Panc1 (cell line): ENCODE results near the gene RNF214. TPM values are rescaled to one million over a fixed set of nuclear protein-coding genes. Genes with fewer than 3 reads are reported as not detected.

Experiments
- ATAC-seq: fragments of 200-7000 bp; cut with Tn5 transposase; 2 replicates; pipeline ENCODE4 v1.9.1; 2020; ENCODE audit warnings: mild to moderate bottlenecking, moderate library complexity
- BruUV-seq: library from RNA; stranded (reverse); fragments of 400-500 nt; replicated peaks from 2 replicates; lab custom pipeline; 2021; lab: Mats Ljungman, UMichigan
- CTCF ChIA-PET: fragments of 300-600 bp; sonication (Branson Sonifier 250); formaldehyde crosslinking; loops from one replicate; lab custom pipeline; 2022; ENCODE audit warnings: antibody characterized with exemption; lab: Charles Lee
- POLR2A ChIA-PET: fragments of 300-600 bp; sonication (Branson Sonifier 250); formaldehyde crosslinking; loops from one replicate; lab custom pipeline; 2022; ENCODE audit warnings: antibody characterized with exemption; lab: Charles Lee
- DNase-seq: peaks from one replicate; pipeline ENCODE4 v3.0.0-alpha.2; 2010; ENCODE audit warnings: low read depth, low spot score
- H3K27ac ChIP-seq: 2 replicates; pipeline ENCODE4 v1.5.1; 2011; ENCODE audit warnings: mild to moderate bottlenecking, low read length, inconsistent platforms
- H3K27me3 ChIP-seq: fragments of 200-500 bp; sonication (Bioruptor generic); 2 replicates; pipeline ENCODE4 v1.6.0; 2014; ENCODE audit warnings: low read length, inconsistent platforms; ENCODE audit not compliant: control insufficient read depth, insufficient read depth
- H3K36me3 ChIP-seq: fragments of 200-500 bp; sonication (Bioruptor generic); 2 replicates; pipeline ENCODE4 v1.5.1; 2014; ENCODE audit warnings: inconsistent platforms, mild to moderate bottlenecking, low read length, moderate library complexity; ENCODE audit not compliant: control insufficient read depth, insufficient read depth
- H3K4me1 ChIP-seq: 2 replicates; pipeline ENCODE4 v1.5.1; 2011; ENCODE audit warnings: inconsistent platforms, mild to moderate bottlenecking, low read length, moderate library complexity; ENCODE audit not compliant: control insufficient read depth, insufficient read depth
- H3K4me3 ChIP-seq, 2 experiments: 2 replicates each; pipeline ENCODE4 v1.5.1; 2011 to 2012; ENCODE audit warnings: low read depth in 2 of 2, low read length in 2 of 2, mild to moderate bottlenecking in 2 of 2, inconsistent platforms in 1 of 2, moderate library complexity in 1 of 2
- H3K9me3 ChIP-seq: fragments of 200-500 bp; sonication (Bioruptor generic); 2 replicates; pipeline ENCODE4 v1.5.1; 2014; ENCODE audit warnings: low read depth, mild to moderate bottlenecking, inconsistent platforms, low read length, moderate library complexity; ENCODE audit not compliant: control insufficient read depth, insufficient read depth
- POLR2AphosphoS5 ChIP-seq: IDR thresholded peaks from 2 replicates; pipeline ENCODE4 v1.6.1; 2012; ENCODE audit warnings: mild to moderate bottlenecking, low read depth, low read length, moderate library complexity
- SIN3A ChIP-seq: IDR thresholded peaks from 2 replicates; pipeline ENCODE4 v1.6.1; 2012; ENCODE audit warnings: low read depth, mild to moderate bottlenecking, low read length, moderate library complexity, borderline replicate concordance; ENCODE audit not compliant: insufficient read depth
- TCF7L2 ChIP-seq: IDR thresholded peaks from 2 replicates; pipeline ENCODE4 v1.6.1; 2011; ENCODE audit warnings: mild to moderate bottlenecking, low read depth, low read length, inconsistent platforms
- in situ Hi-C: cut with HindIII; loops from 2 replicates; pipeline ENCODE4 v1.10.0; 2016; ENCODE audit warnings: low sequenced_read_pairs, low pct_unique_long_range_greater_than_20kb
- intact Hi-C: fragments of 100-400 bp; cut with micrococcal nuclease; formaldehyde crosslinking; loops from one replicate; pipeline ENCODE4 v1.10.0; 2022; ENCODE audit not compliant: unreplicated experiment
- total RNA-seq: library from RNA; stranded (reverse); gene quantifications from one replicate; pipeline ENCODE4 v1.2.1, GENCODE V29; 2021; ENCODE audit not compliant: unreplicated experiment
- TF ChIP-seq, protein P1 (sequence below): fragments of 450-650 bp; IDR thresholded peaks from 2 replicates; pipeline ENCODE4 v1.5.1; 2017; ENCODE audit warnings: mild to moderate bottlenecking
- TF ChIP-seq, protein P2 (sequence below), 2 experiments: IDR thresholded peaks; 2 replicates each; pipeline ENCODE4 v1.6.1; 2011 to 2012; ENCODE audit warnings: low read depth in 2 of 2, control low read depth in 1 of 2, low read length in 1 of 2, mild to moderate bottlenecking in 1 of 2, moderate library complexity in 1 of 2; ENCODE audit not compliant: insufficient read depth in 1 of 2

RNF214 gene
- total RNA-seq, 1 experiment from 2014 or later, result 39.7 TPM

DNA sequence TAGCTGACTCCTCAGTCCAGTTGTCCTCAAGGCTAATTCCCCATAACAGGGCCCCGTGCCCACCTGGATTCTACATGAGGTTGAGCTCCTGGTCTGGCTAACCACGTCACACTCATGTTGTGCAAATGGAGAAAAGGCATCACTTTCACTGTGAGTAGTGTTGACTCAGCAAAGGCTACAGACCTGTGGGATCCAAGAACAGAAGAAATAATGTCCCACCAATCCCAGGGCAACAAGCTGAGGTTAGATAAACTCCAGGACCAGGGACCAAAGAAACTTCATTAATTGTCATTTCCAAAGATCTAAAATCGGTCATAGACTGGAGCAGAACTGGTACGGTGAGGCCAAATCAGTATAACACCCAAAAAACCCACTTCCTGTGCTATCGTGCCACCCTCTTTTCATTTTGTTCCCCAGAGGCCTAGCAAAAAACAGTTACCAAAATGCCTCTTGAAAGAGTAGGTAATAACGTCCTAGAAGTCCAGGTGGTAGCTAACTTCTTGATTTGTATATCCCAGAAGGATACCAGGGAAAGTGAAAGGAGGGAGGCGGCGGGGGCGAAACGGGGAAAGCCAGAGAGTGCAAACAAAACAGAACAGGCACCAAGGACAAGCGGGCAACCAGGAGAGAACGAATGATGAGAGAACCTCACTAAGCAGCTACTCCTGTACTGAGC, 2.0 kb upstream of the RNF214 start:
- ATAC-seq (no peak), DNase-seq (no peak)
- Histone ChIP-seq H3K9me3 (no peaks in the 10 kb centered on the region), H3K4me1 (peaks cover 25% of the 10 kb centered on the region), H3K27ac (peak overlapping the region; percentile 0), H3K36me3 (peaks cover 3% of the 10 kb centered on the region), H3K4me3 (peak overlapping the region; percentile 89 to 100), H3K27me3 (no peaks in the 10 kb centered on the region)
- no TSS peak for BruUV-seq
- in situ Hi-C loops (no loop called here), intact Hi-C loops (no loop called here)
- CTCF ChIA-PET, result interaction anchor here (0.6 kb wide), 2 partner anchors 68 to 350 kb away, joined by 3 read pairs; no protein-coding TSS in a partner anchor
- POLR2A ChIA-PET, result no interaction called here
- TF ChIP-seq, protein P1, sequence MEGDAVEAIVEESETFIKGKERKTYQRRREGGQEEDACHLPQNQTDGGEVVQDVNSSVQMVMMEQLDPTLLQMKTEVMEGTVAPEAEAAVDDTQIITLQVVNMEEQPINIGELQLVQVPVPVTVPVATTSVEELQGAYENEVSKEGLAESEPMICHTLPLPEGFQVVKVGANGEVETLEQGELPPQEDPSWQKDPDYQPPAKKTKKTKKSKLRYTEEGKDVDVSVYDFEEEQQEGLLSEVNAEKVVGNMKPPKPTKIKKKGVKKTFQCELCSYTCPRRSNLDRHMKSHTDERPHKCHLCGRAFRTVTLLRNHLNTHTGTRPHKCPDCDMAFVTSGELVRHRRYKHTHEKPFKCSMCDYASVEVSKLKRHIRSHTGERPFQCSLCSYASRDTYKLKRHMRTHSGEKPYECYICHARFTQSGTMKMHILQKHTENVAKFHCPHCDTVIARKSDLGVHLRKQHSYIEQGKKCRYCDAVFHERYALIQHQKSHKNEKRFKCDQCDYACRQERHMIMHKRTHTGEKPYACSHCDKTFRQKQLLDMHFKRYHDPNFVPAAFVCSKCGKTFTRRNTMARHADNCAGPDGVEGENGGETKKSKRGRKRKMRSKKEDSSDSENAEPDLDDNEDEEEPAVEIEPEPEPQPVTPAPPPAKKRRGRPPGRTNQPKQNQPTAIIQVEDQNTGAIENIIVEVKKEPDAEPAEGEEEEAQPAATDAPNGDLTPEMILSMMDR, result no peak
- no peak for TF ChIP-seq POLR2AphosphoS5
- TF ChIP-seq, protein P2, sequence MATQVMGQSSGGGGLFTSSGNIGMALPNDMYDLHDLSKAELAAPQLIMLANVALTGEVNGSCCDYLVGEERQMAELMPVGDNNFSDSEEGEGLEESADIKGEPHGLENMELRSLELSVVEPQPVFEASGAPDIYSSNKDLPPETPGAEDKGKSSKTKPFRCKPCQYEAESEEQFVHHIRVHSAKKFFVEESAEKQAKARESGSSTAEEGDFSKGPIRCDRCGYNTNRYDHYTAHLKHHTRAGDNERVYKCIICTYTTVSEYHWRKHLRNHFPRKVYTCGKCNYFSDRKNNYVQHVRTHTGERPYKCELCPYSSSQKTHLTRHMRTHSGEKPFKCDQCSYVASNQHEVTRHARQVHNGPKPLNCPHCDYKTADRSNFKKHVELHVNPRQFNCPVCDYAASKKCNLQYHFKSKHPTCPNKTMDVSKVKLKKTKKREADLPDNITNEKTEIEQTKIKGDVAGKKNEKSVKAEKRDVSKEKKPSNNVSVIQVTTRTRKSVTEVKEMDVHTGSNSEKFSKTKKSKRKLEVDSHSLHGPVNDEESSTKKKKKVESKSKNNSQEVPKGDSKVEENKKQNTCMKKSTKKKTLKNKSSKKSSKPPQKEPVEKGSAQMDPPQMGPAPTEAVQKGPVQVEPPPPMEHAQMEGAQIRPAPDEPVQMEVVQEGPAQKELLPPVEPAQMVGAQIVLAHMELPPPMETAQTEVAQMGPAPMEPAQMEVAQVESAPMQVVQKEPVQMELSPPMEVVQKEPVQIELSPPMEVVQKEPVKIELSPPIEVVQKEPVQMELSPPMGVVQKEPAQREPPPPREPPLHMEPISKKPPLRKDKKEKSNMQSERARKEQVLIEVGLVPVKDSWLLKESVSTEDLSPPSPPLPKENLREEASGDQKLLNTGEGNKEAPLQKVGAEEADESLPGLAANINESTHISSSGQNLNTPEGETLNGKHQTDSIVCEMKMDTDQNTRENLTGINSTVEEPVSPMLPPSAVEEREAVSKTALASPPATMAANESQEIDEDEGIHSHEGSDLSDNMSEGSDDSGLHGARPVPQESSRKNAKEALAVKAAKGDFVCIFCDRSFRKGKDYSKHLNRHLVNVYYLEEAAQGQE (IDR thresholded peaks at IDR 0.05; ENCODE audit: insufficient read depth in 1 of 2, low read depth in 2 of 2, low read length in 1 of 2), result no peak
- TF ChIP-seq TCF7L2, result no peak
- no peak for TF ChIP-seq SIN3A

DNA sequence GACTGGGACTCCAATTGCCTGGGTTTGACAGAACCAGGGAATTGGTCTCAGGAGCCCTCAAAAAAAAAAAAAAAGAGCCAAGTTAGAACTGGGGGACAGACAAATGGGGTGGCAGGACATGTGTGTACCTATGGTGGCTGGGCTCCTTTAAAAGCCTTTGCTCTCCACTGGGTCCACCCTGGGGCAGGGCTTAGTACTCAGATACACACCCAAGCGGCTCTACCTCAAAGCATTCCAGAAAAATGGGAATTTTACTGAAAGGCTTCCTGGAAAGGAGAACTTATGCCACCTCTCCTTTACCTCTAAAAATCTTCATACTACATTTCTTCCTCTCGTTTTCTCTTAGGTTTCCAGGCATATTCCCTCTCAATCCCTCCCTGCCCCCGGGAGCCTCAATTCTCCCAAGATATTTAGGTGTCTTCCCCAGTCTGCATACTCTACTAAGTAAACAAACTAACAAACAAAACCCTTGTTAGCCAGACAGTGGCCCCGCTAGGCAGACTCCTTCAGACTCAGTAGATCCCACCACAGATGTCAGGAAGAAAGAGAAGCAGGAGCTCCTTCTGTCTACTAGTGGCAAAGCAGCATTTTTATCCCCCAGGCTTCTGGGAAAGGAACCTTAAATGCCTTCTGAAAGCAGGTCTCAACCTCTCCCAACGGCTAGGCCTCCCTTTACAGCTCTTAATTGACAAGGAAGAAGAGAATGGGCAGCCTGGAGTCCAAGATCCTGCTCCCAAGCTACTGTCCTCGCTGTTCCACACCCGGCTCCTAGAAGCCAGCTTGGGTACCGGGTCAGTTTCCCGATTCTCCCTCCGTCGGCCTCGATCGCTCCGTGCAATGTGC, 1.3 kb upstream of the RNF214 start:
- ATAC-seq, result no peak
- no peak for TF ChIP-seq POLR2AphosphoS5
- no peak for TF ChIP-seq SIN3A
- TF ChIP-seq, protein P2 (IDR thresholded peaks at IDR 0.05; ENCODE audit: insufficient read depth in 1 of 2, low read depth in 2 of 2, low read length in 1 of 2), result no peak
- no peak for TF ChIP-seq TCF7L2
- TF ChIP-seq, protein P1, result no peak
- Histone ChIP-seq H3K36me3 (peaks cover 3% of the 10 kb centered on the region), H3K4me3 (peak overlapping the region; percentile 89 to 100), H3K4me1 (peaks cover 25% of the 10 kb centered on the region), H3K27me3 (no peaks in the 10 kb centered on the region), H3K27ac (peak overlapping the region; percentile 88), H3K9me3 (no peaks in the 10 kb centered on the region)
- intact Hi-C loops, result no loop called here
- CTCF ChIA-PET, result interaction anchor here (0.6 to 0.9 kb wide), 3 partner anchors 50 to 350 kb away, joined by 3 read pairs; no protein-coding TSS in a partner anchor
- in situ Hi-C loops, result no loop called here
- no peak for DNase-seq
- no TSS peak for BruUV-seq
- POLR2A ChIA-PET, result interaction anchor here (0.5 to 0.6 kb wide), 2 partner anchors 80 to 87 kb away, joined by 3 to 7 read pairs; no protein-coding TSS in a partner anchor
